Measurements from ENCODE around the gene TTC9C.

TTC9C gene

GRCh38 chr11:62732830-62733229 is 4.5 kb downstream of the TTC9C start:
- TF ChIP-seq FOXM1 (IDR thresholded peaks at IDR 0.05; ENCODE audit: borderline replicate concordance, low read depth) (no peak), TEAD4 (IDR thresholded peaks at IDR 0.05) (no peak), YY1 (IDR thresholded peaks at IDR 0.05; ENCODE audit: low read depth) (no peak), ZBTB7A (IDR thresholded peaks at IDR 0.05; ENCODE audit: low read depth) (no peak), TCF12 (IDR thresholded peaks at IDR 0.05; ENCODE audit: low read depth) (no peak), REST (IDR thresholded peaks at IDR 0.05; ENCODE audit: low read depth) (no peak), NFIC (IDR thresholded peaks at IDR 0.05) (no peak), EGR1 (IDR thresholded peaks at IDR 0.05) (no peak), MAX (IDR thresholded peaks at IDR 0.05) (no peak), USF1 (IDR thresholded peaks at IDR 0.05) (no peak), RAD21 (IDR thresholded peaks at IDR 0.05; ENCODE audit: low read depth) (no peak), TAF1 (IDR thresholded peaks at IDR 0.05; ENCODE audit: low read depth) (no peak), CEBPB (IDR thresholded peaks at IDR 0.05) (no peak)

- TF ChIP-seq YY1 (IDR thresholded peaks at IDR 0.05; ENCODE audit: low read depth) = no peak
- no peak for TF ChIP-seq EP300 (IDR thresholded peaks at IDR 0.05; ENCODE audit: borderline replicate concordance)
- no peak for TF ChIP-seq ZBTB7A (IDR thresholded peaks at IDR 0.05; ENCODE audit: low read depth)
- no peak for TF ChIP-seq NFIC (IDR thresholded peaks at IDR 0.05)
- TF ChIP-seq FOXM1 (IDR thresholded peaks at IDR 0.05; ENCODE audit: borderline replicate concordance, low read depth) = no peak
- no peak for TF ChIP-seq RAD21 (IDR thresholded peaks at IDR 0.05; ENCODE audit: low read depth)
- TF ChIP-seq TEAD4 (IDR thresholded peaks at IDR 0.05) = no peak
- TF ChIP-seq TAF1 (IDR thresholded peaks at IDR 0.05; ENCODE audit: low read depth) = no peak
- TF ChIP-seq CREB1 (IDR thresholded peaks at IDR 0.05; ENCODE audit: low read depth) = no peak
- no peak for TF ChIP-seq REST (IDR thresholded peaks at IDR 0.05; ENCODE audit: low read depth)
- no peak for TF ChIP-seq CEBPB (IDR thresholded peaks at IDR 0.05)
- TF ChIP-seq TCF12 (IDR thresholded peaks at IDR 0.05; ENCODE audit: low read depth) = no peak
These were observed 8.9 kb downstream of the TTC9C start for GRCh38 chr11:62737196-62737595.

GRCh38 chr11:62747475-62748160 is 19.3 kb downstream of the TTC9C start:
- no peak for TF ChIP-seq CREB1 (IDR thresholded peaks at IDR 0.05; ENCODE audit: low read depth)
- TF ChIP-seq CEBPB (IDR thresholded peaks at IDR 0.05) = no peak
- no peak for TF ChIP-seq TAF1 (IDR thresholded peaks at IDR 0.05; ENCODE audit: low read depth)
- TF ChIP-seq ZBTB7A (IDR thresholded peaks at IDR 0.05; ENCODE audit: low read depth) = no peak
- TF ChIP-seq MAX (IDR thresholded peaks at IDR 0.05) = no peak
- TF ChIP-seq REST (IDR thresholded peaks at IDR 0.05; ENCODE audit: low read depth) = no peak
- no peak for TF ChIP-seq RAD21 (IDR thresholded peaks at IDR 0.05; ENCODE audit: low read depth)
- TF ChIP-seq TEAD4 (IDR thresholded peaks at IDR 0.05) = no peak
- TF ChIP-seq EP300 (IDR thresholded peaks at IDR 0.05; ENCODE audit: borderline replicate concordance) = no peak
- TF ChIP-seq NFIC (IDR thresholded peaks at IDR 0.05) = no peak
- TF ChIP-seq EGR1 (IDR thresholded peaks at IDR 0.05) = no peak
- TF ChIP-seq TCF12 (IDR thresholded peaks at IDR 0.05; ENCODE audit: low read depth) = no peak
- TF ChIP-seq YY1 (IDR thresholded peaks at IDR 0.05; ENCODE audit: low read depth) = no peak
- TF ChIP-seq USF1 (IDR thresholded peaks at IDR 0.05) = no peak

- TF ChIP-seq USF1 (IDR thresholded peaks at IDR 0.05) (no peak), CEBPB (IDR thresholded peaks at IDR 0.05) (no peak), ZBTB7A (IDR thresholded peaks at IDR 0.05; ENCODE audit: low read depth) (no peak), EGR1 (IDR thresholded peaks at IDR 0.05) (no peak), EP300 (IDR thresholded peaks at IDR 0.05; ENCODE audit: borderline replicate concordance) (no peak), RAD21 (IDR thresholded peaks at IDR 0.05; ENCODE audit: low read depth) (no peak), CREB1 (IDR thresholded peaks at IDR 0.05; ENCODE audit: low read depth) (no peak), TAF1 (IDR thresholded peaks at IDR 0.05; ENCODE audit: low read depth) (no peak), REST (IDR thresholded peaks at IDR 0.05; ENCODE audit: low read depth) (no peak), FOXM1 (IDR thresholded peaks at IDR 0.05; ENCODE audit: borderline replicate concordance, low read depth) (no peak), TEAD4 (IDR thresholded peaks at IDR 0.05) (no peak), YY1 (IDR thresholded peaks at IDR 0.05; ENCODE audit: low read depth) (no peak), NFIC (IDR thresholded peaks at IDR 0.05) (no peak), MAX (IDR thresholded peaks at IDR 0.05) (no peak), TCF12 (IDR thresholded peaks at IDR 0.05; ENCODE audit: low read depth) (no peak)
These were observed 24.0 kb downstream of the TTC9C start for GRCh38 chr11:62752177-62752785.
